Mucosa of rectum (tissue), 2 donors: ENCODE measurements around the gene ABCB6.

ENCODE experiments used
- H3K27ac ChIP-seq, 2 donors: one replicate each; pipeline ENCODE4 v1.7.0; 2013; ENCODE audit warnings: inconsistent platforms in 2 of 2, low read depth in 2 of 2, low read length in 2 of 2
- H3K27me3 ChIP-seq, 2 donors: one replicate each; pipeline ENCODE4 v1.7.0; 2013; ENCODE audit warnings: low read length in 2 of 2; ENCODE audit not compliant: control insufficient read depth in 2 of 2, insufficient read depth in 2 of 2
- H3K36me3 ChIP-seq, 2 donors: one replicate each; pipeline ENCODE4 v1.7.0; 2013; ENCODE audit warnings: low read length in 2 of 2; ENCODE audit not compliant: control insufficient read depth in 2 of 2, insufficient read depth in 2 of 2
- H3K4me1 ChIP-seq, 2 donors: one replicate each; pipeline ENCODE4 v1.7.0; 2013; ENCODE audit warnings: low read length in 2 of 2, mild to moderate bottlenecking in 1 of 2; ENCODE audit not compliant: control insufficient read depth in 2 of 2, insufficient read depth in 2 of 2
- H3K4me3 ChIP-seq, 2 donors: one replicate each; pipeline ENCODE4 v1.7.0; 2013; ENCODE audit warnings: low read length in 2 of 2
- H3K9ac ChIP-seq, 2 donors: one replicate each; pipeline ENCODE4 v1.7.0; 2013; ENCODE audit warnings: low read length in 2 of 2, low read depth in 1 of 2, mild to moderate bottlenecking in 1 of 2
- H3K9me3 ChIP-seq, 2 donors: one replicate each; pipeline ENCODE4 v1.7.0; 2013; ENCODE audit warnings: low read length in 2 of 2; ENCODE audit not compliant: control insufficient read depth in 2 of 2
- donor health status: healthy.
- donor health status: Normal muscosa, but diverticular disease.

ABCB6 gene

DNA sequence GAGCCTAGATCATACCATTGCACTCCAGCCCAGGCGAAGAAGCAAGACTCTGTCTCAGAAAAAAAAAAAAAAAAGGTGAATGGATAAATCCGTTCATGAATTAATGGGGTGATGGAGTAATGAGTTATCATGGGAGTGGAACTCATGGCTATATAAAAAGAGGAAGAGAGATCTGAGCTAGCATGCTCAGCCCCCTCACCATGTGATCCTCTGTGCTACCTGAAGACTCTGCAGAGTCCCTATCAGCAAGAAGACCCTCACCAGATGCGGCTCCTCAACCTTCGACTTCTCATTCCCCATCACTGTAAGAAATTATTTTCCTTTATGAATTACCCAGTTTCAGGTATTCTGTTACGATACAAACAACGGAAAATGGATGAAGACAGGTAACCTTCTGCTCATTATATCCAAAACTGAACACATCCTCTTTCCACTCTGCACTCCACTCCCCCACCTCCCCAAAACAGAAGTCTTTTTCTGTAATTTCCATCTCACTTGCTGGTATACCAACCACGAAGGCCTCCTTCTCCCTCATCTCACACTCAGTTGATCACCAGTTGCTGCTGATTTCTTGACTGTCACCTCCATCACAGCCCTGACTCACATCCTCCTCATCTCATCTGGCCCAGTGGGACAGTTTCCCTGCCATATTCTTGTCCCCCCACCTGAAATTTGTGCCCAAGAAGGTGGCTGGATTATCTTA lies 31.9 kb downstream of the ABCB6 start:
- peaks cover 12 to 19% of the 10 kb centered on the region in 2 donors for H3K4me1 ChIP-seq

DNA sequence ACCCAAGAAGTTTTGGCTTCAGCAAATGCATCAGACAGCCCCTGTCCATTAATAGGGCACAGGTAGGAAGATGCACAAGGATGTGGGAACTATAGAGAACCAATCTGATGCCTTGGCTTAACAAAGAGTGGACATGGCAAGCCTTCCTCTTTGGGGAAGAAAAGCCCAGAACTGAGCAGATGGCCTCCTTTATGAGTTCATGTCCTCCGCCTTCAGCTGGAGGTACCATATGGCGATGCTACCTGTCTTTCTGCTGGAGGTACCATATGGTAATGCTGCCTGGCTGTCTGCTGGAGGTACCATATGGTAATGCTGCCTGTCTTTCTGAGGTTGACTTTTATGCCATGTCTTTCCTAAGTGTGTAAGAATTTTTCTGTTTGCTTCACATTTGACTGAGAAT lies 34.6 kb downstream of the ABCB6 start:
- Histone ChIP-seq H3K27ac (peak overlapping the region; percentile 81 to 83), H3K4me3 (no peak overlapping the region), H3K4me1 (peaks cover 19 to 23% of the 10 kb centered on the region in 2 donors), H3K27me3 (no peaks in the 10 kb centered on the region), H3K9me3 (no peaks in the 10 kb centered on the region), H3K36me3 (peaks cover 45 to 50% of the 10 kb centered on the region in 2 donors), H3K9ac (no peak overlapping the region)

More for the DNA sequence above, 31.9 kb downstream of the ABCB6 start:
- Histone ChIP-seq H3K9ac (no peak overlapping the region), H3K4me3 (no peak overlapping the region), H3K9me3 (no peaks in the 10 kb centered on the region), H3K27me3 (no peaks in the 10 kb centered on the region), H3K36me3 (peaks cover 25 to 26% of the 10 kb centered on the region in 2 donors), H3K27ac (no peak overlapping the region)

DNA sequence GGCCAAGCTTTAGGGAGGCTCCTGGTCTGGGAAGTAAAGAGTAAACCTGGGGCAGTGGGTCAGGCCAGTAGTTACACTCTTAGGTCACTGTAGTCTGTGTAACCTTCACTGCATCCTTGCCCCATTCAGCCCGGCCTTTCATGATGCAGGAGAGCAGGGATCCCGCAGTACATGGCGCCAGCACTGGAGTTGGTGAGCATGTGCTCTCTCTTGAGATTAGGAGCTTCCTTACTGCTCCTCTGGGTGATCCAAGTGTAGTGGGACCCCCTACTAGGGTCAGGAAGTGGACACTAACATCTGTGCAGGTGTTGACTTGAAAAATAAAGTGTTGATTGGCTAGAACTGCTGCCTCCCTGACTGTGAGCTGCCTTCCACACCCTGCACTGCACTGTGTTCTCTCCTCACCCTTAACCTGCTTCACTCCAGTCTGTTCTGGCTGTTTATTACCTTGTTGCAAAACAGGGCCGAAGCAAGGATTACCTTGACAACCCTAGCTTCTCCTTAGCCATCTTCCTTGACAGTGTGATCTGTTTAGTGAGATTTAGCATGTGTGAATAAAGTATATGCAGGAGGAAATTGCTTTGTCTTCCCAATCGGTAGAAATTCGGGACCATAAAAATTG lies 35.5 kb downstream of the ABCB6 start:
- peak overlapping the region; percentile 81 to 83 for H3K27ac ChIP-seq
- peak overlapping the region; percentile 26 to 31 for H3K9ac ChIP-seq
- peaks cover 45 to 50% of the 10 kb centered on the region in 2 donors for H3K36me3 ChIP-seq
- no peaks in the 10 kb centered on the region for H3K27me3 ChIP-seq
- peak overlapping the region in 1 of 2 donors; percentile 26 for H3K4me3 ChIP-seq
- peaks cover 24 to 29% of the 10 kb centered on the region in 2 donors for H3K4me1 ChIP-seq
- H3K9me3 ChIP-seq, result no peaks in the 10 kb centered on the region

DNA sequence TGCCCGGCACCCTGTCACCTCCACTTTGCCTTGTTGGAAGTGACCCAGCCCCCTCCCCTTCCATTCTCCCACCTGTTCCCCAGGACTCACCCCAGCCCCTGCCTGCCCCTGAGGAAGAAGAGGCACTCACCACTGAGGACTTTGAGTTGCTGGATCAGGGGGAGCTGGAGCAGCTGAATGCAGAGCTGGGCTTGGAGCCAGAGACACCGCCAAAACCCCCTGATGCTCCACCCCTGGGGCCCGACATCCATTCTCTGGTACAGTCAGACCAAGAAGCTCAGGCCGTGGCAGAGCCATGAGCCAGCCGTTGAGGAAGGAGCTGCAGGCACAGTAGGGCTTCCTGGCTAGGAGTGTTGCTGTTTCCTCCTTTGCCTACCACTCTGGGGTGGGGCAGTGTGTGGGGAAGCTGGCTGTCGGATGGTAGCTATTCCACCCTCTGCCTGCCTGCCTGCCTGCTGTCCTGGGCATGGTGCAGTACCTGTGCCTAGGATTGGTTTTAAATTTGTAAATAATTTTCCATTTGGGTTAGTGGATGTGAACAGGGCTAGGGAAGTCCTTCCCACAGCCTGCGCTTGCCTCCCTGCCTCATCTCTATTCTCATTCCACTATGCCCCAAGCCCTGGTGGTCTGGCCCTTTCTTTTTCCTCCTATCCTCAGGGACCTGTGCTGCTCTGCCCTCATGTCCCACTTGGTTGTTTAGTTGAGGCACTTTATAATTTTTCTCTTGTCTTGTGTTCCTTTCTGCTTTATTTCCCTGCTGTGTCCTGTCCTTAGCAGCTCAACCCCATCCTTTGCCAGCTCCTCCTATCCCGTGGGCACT lies 36.2 kb downstream of the ABCB6 start:
- no peaks in the 10 kb centered on the region for H3K27me3 ChIP-seq
- peaks cover 24 to 29% of the 10 kb centered on the region in 2 donors for H3K4me1 ChIP-seq
- no peaks in the 10 kb centered on the region for H3K9me3 ChIP-seq
- H3K9ac ChIP-seq, result peak overlapping the region; percentile 10 to 42
- peak overlapping the region in 1 of 2 donors; percentile 26 for H3K4me3 ChIP-seq
- peak overlapping the region; percentile 81 to 83 for H3K27ac ChIP-seq
- peaks cover 45 to 50% of the 10 kb centered on the region in 2 donors for H3K36me3 ChIP-seq

DNA sequence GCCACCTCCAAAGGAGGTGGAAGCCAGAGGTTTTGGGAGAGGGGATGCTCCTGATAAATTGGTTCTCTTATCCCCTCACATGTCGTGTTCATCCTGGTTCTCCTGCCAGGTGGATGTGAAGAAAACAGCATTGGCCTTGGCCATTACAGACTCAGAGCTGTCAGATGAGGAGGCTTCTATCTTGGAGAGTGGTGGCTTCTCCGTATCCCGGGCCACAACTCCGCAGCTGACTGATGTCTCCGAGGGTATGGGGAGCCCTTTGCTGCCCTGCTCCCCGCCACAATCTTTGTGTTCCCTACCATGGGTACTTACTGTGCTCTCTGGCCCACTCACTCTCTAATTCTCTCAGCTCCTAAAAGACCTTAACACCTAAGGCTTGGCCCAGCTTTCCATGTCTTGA lies 37.2 kb downstream of the ABCB6 start:
- H3K4me1 ChIP-seq, result peaks cover 24 to 29% of the 10 kb centered on the region in 2 donors
- no peaks in the 10 kb centered on the region for H3K9me3 ChIP-seq
- H3K36me3 ChIP-seq, result peaks cover 45 to 50% of the 10 kb centered on the region in 2 donors
- H3K9ac ChIP-seq, result no peak overlapping the region
- no peaks in the 10 kb centered on the region for H3K27me3 ChIP-seq
- no peak overlapping the region for H3K27ac ChIP-seq
- no peak overlapping the region for H3K4me3 ChIP-seq

DNA sequence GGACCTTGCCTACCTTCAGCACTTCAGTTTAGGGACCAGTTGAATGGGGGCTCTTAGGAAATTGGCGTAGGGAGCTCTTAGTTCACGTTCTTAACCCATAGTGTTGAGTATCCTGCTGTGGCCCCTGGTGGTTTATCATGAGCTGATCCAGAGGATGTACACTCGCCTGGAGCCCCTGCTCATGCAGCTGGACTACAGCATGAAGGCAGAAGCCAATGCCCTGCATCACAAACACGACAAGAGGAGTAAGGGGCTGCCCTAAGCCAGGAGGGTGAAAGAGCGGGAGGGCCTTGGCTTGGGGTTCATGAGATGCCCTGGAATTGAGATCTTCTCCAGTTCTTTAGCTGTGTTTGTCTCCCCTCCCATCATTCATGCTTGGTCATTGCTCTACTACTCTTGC lies 37.8 kb downstream of the ABCB6 start:
- Histone ChIP-seq H3K36me3 (peaks cover 45 to 50% of the 10 kb centered on the region in 2 donors), H3K4me3 (no peak overlapping the region), H3K4me1 (peaks cover 25 to 32% of the 10 kb centered on the region in 2 donors), H3K9me3 (no peaks in the 10 kb centered on the region), H3K9ac (no peak overlapping the region), H3K27ac (no peak overlapping the region), H3K27me3 (no peaks in the 10 kb centered on the region)

DNA sequence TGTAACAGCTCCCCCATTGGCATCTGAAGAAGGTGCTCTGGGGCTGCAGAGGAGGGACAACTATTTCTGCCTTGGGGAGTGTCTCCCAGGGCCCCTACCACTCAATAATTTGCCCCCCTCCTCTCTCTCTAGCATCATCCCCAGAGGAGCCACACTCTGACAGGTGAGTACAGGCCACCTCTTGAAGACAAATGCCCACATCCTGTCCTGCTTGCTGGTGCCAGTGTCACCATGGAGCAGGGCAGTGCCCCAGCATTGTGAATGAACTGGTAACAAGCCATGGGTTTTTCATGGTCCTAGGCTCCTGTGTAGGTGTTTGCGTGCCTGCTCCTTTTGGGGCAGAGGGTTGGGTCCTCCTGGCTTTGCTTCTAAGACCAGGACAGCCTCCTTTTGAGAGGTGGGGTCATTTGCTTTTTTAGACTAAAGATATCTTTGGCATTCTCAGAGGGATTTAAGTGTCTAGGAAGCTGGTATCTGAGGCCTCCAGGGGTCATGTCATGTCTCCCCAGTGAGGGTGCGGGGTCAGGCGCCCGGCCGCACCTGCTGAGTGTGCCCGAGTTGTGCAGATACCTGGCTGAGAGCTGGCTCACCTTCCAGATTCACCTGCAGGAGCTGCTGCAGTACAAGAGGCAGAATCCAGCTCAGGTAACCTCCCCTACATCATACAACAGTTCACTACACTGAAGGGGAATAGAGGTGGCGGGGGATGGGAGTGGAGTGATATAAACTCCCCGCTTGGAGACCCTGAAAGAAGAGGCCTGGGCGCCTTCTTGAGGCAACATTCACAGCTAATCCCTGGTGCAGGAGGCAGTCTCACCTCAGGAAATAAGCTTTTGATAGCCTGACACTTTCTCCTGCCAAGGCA lies 38.9 kb downstream of the ABCB6 start:
- Histone ChIP-seq H3K36me3 (peaks cover 48 to 53% of the 10 kb centered on the region in 2 donors), H3K27me3 (no peaks in the 10 kb centered on the region), H3K9me3 (no peaks in the 10 kb centered on the region), H3K4me3 (peak overlapping the region in 1 of 2 donors; percentile 95), H3K27ac (no peak overlapping the region), H3K9ac (no peak overlapping the region), H3K4me1 (peaks cover 33 to 39% of the 10 kb centered on the region in 2 donors)

DNA sequence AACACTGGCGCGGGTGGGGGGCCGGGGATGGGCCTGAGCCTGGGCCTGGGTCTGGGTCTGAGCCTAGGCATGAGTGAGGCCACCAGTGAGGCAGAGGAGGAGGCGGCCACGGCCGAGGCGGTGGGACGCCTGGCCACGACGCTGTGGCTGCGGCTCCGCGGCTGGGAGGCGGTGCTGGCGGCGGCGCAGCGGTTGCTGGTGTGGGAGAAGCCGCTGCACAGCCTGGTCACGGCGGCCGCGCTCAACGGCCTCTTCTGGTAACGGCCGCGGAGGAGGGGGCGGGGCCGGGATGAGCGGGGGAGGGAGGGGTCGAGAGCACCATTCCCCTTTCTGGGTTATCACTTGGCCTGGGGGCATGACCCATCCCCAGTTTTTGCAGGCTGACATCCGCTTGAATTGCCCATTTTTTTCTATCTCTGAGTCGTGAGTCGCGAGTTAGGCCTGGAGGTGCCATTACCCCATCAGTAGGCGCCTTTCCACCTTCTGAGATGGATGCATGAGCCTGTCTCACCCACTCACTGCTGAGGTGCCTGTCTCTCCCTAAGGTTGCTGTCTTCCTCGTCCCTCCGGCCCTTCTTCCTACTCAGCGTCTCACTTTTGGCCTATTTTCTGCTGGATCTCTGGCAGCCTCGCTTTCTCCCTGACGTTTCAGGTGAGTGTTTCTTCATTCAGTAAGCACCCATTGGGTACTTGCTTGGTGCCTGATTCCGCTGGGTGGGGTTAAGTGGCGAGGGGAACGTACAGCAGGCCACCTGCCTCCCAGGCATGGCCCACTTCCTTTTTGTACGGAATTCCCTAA lies 40.2 kb downstream of the ABCB6 start:
- no peaks in the 10 kb centered on the region for H3K9me3 ChIP-seq
- peaks cover 50 to 53% of the 10 kb centered on the region in 2 donors for H3K36me3 ChIP-seq
- H3K27me3 ChIP-seq, result no peaks in the 10 kb centered on the region
- H3K9ac ChIP-seq, result peak overlapping the region; percentile 78 to 97
- peak overlapping the region; percentile 95 to 98 for H3K4me3 ChIP-seq
- H3K4me1 ChIP-seq, result peaks cover 36 to 37% of the 10 kb centered on the region in 2 donors
- H3K27ac ChIP-seq, result peak overlapping the region; percentile 88 to 99
